ENCODE measurements around the gene RBMS1. TPM values are rescaled to one million over a fixed set of nuclear protein-coding genes. Genes with fewer than 3 reads are reported as not detected.

Gene RBMS1
- total RNA-seq, 1 experiment from 2014 or later, result 77.5 TPM

DNA sequence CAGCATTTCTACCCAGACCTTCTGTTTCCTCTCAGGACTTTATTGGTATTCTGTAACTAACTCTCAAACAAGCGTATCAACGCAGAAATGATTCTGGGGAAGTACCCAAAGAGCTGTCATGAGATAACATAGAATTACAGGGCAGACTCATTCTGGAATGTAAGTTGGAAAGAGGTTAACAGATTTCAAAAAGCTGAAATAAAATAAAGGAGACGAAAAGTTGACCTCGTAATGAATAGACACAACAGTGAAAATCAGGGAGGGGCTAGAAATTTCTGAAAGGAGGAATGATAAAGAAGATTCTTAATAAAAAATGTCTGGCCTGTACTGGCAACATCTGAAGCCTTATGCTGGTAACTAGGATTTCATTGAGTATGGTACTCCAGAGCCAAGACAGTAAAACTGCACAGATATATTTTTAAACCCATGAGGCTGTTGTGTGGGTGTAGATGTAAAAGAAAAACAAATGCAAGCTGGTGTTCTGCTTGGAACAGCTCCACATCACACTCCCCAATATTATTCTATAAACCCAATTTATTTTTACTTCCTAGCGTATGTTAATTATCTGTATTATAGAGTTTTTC is 23.9 kb downstream of the RBMS1 start:
- Histone ChIP-seq H3K27ac (ENCODE audit: insufficient read length, low read depth, low read length) (no peak overlapping the region), H3K23me2 (ENCODE audit: insufficient read length, low read depth, low read length, poor library complexity, severe bottlenecking) (no peaks in the 10 kb centered on the region), H4K5ac (ENCODE audit: insufficient read length, low read depth, low read length) (no peak overlapping the region), H3K79me1 (ENCODE audit: insufficient read depth, low read depth, low read length, poor library complexity, severe bottlenecking) (peaks cover 4% of the 10 kb centered on the region), H2BK120ac (ENCODE audit: low read depth, low read length, poor library complexity, severe bottlenecking) (no peak overlapping the region), H2BK5ac (ENCODE audit: insufficient read length, low read length) (no peak overlapping the region), H3K4ac (ENCODE audit: low read depth, low read length) (no peak overlapping the region), H3K18ac (ENCODE audit: insufficient read length, low read depth, low read length) (no peak overlapping the region), H3T11ph (ENCODE audit: low read length) (no peak overlapping the region), H4K20me1 (ENCODE audit: control insufficient read depth, insufficient read depth, insufficient read length) (no peaks in the 10 kb centered on the region), H3K79me2 (ENCODE audit: insufficient read depth, low read length) (peaks cover 5% of the 10 kb centered on the region; the same call in 1 of the 2 replicates), H3K23ac (ENCODE audit: insufficient read length, low read depth, low read length) (no peak overlapping the region), H3K4me2 (ENCODE audit: insufficient read depth, insufficient read length, low read length) (no peak overlapping the region), H2BK12ac (ENCODE audit: insufficient read length, low read depth, low read length) (no peak overlapping the region), H3K14ac (ENCODE audit: insufficient read depth, low read length) (no peak overlapping the region), H2AFZ (ENCODE audit: low read length) (no peak overlapping the region), H2BK20ac (ENCODE audit: low read depth, low read length, poor library complexity, severe bottlenecking) (no peak overlapping the region), H4K91ac (ENCODE audit: insufficient read length, low read depth, low read length) (no peak overlapping the region), H2BK15ac (ENCODE audit: low read depth, low read length) (no peak overlapping the region), H3K4me1 (ENCODE audit: insufficient read depth, low read length) (no peaks in the 10 kb centered on the region), H4K8ac (replicated peaks; ENCODE audit: insufficient read length, low read depth, low read length) (no peak overlapping the region), H3K9me3 (ENCODE audit: control insufficient read depth, low read depth, low read length) (no peaks in the 10 kb centered on the region), H2AK5ac (ENCODE audit: insufficient read length, low read length) (no peak overlapping the region), H3K9ac (ENCODE audit: extremely low read depth, insufficient read length, low read length) (no peak overlapping the region), H3K56ac (ENCODE audit: insufficient read length, low read depth, low read length) (no peak overlapping the region), H3K27me3 (ENCODE audit: insufficient read depth, low read length) (no peaks in the 10 kb centered on the region)
- Mint-ChIP-seq H3K4me1 (peaks cover 31 to 34% of the 10 kb centered on the region in 2 experiments), H3K27me3 (ENCODE audit: low read depth) (no peaks in the 10 kb centered on the region), H3K36me3 (ENCODE audit: insufficient read depth in 1 of 3, low read depth in 3 of 3) (no peaks in the 10 kb centered on the region), H3K27ac (peak overlapping the region in 2 of 3 experiments; percentile 4 to 16; a peak in 3 of 7 replicates), H3K4me3 (no peak overlapping the region), H3K9me3 (no peaks in the 10 kb centered on the region)
- TF ChIP-seq, protein P1, sequence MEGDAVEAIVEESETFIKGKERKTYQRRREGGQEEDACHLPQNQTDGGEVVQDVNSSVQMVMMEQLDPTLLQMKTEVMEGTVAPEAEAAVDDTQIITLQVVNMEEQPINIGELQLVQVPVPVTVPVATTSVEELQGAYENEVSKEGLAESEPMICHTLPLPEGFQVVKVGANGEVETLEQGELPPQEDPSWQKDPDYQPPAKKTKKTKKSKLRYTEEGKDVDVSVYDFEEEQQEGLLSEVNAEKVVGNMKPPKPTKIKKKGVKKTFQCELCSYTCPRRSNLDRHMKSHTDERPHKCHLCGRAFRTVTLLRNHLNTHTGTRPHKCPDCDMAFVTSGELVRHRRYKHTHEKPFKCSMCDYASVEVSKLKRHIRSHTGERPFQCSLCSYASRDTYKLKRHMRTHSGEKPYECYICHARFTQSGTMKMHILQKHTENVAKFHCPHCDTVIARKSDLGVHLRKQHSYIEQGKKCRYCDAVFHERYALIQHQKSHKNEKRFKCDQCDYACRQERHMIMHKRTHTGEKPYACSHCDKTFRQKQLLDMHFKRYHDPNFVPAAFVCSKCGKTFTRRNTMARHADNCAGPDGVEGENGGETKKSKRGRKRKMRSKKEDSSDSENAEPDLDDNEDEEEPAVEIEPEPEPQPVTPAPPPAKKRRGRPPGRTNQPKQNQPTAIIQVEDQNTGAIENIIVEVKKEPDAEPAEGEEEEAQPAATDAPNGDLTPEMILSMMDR (conservative IDR thresholded peaks at IDR 0.05), result no peak
- DNase-seq, result no peak
- no CpG with 5 or more reads among the region's 5 CpGs for WGBS (ENCODE audit: extremely low coverage, insufficient read length, low lambda C conversion rate)

Measured in H9 (cell line).